KBM-7 (cell line): ENCODE data around the gene GBF1.

Experiments
- DNase-seq: peaks from one replicate; pipeline ENCODE4 v3.0.0-alpha.2; 2015
- in situ Hi-C: fragments of 300-500 bp; cut with MboI; formaldehyde crosslinking; loops from 2 replicates; pipeline ENCODE4 v1.14.3; 2020; ENCODE audit warnings: low sequenced_read_pairs, low pct_unique_long_range_greater_than_20kb, mixed read lengths

GBF1 gene

GRCh38 chr10:102316421-102316820, 71.1 kb downstream of the GBF1 start:
- in situ Hi-C loops, result no loop called here
- DNase-seq, result no peak

- in situ Hi-C loops, result no loop called here
- peak; percentile 79 for DNase-seq
Observed at GRCh38 chr10:102322914-102323313, 77.6 kb downstream of the GBF1 start.

- in situ Hi-C loops, result no loop called here
- no peak for DNase-seq
Observed at GRCh38 chr10:102324061-102324460, 78.7 kb downstream of the GBF1 start.

- DNase-seq, result no peak
- in situ Hi-C loops, result no loop called here
Observed at GRCh38 chr10:102326031-102326430, 80.7 kb downstream of the GBF1 start.

GRCh38 chr10:102327002-102327401, 81.7 kb downstream of the GBF1 start:
- no peak for DNase-seq
- in situ Hi-C loops, result no loop called here

- DNase-seq, result no peak
- in situ Hi-C loops, result no loop called here
Observed at GRCh38 chr10:102327641-102328040, 82.3 kb downstream of the GBF1 start.

- no peak for DNase-seq
- in situ Hi-C loops, result no loop called here
Observed at GRCh38 chr10:102332772-102333171, 87.4 kb downstream of the GBF1 start.

- DNase-seq, result no peak
- in situ Hi-C loops, result no loop called here
Observed at GRCh38 chr10:102334101-102334500, 88.8 kb downstream of the GBF1 start.

GRCh38 chr10:102335184-102335583, 89.9 kb downstream of the GBF1 start:
- in situ Hi-C loops, result no loop called here
- DNase-seq, result no peak

- in situ Hi-C loops, result no loop called here
- no peak for DNase-seq
Observed at GRCh38 chr10:102341038-102341688, 95.8 kb downstream of the GBF1 start.

- no peak for DNase-seq
- in situ Hi-C loops, result no loop called here
Observed at GRCh38 chr10:102342458-102342857, 97.1 kb downstream of the GBF1 start.

GRCh38 chr10:102342958-102343357, 97.6 kb downstream of the GBF1 start:
- no peak for DNase-seq
- in situ Hi-C loops, result no loop called here

GRCh38 chr10:102344067-102344466, 98.7 kb downstream of the GBF1 start:
- in situ Hi-C loops, result no loop called here
- DNase-seq, result no peak

- in situ Hi-C loops, result no loop called here
- DNase-seq, result peak; percentile 55
Observed at GRCh38 chr10:102347236-102347828, 102.0 kb downstream of the GBF1 start.

GRCh38 chr10:102352066-102352715, 106.9 kb downstream of the GBF1 start:
- DNase-seq, result peak; percentile 89
- in situ Hi-C loops, result loop anchor here (10.0 kb wide), 1 partner anchor 117 kb away; no protein-coding TSS in a partner anchor

- in situ Hi-C loops, result loop anchor here (10.0 kb wide), 1 partner anchor 120 kb away; no protein-coding TSS in a partner anchor
- no peak for DNase-seq
Observed at GRCh38 chr10:102354451-102354850, 109.1 kb downstream of the GBF1 start.

- no peak for DNase-seq
- in situ Hi-C loops, result loop anchor here (10.0 kb wide), 1 partner anchor 124 kb away; no protein-coding TSS in a partner anchor
Observed at GRCh38 chr10:102358712-102359382, 113.5 kb downstream of the GBF1 start.

GRCh38 chr10:102367441-102367840, 122.1 kb downstream of the GBF1 start:
- DNase-seq, result no peak
- in situ Hi-C loops, result no loop called here

GRCh38 chr10:102368077-102368476, 122.7 kb downstream of the GBF1 start:
- in situ Hi-C loops, result no loop called here
- no peak for DNase-seq

GRCh38 chr10:102371295-102371694, 126.0 kb downstream of the GBF1 start:
- in situ Hi-C loops, result no loop called here

More at GRCh38 chr10:102371295-102371694, 126.0 kb downstream of the GBF1 start:
- DNase-seq, result no peak
